ENCODE results near the gene TPRN.

The TPRN gene

GRCh38 chr9:137182836-137183235, 17.7 kb downstream of the TPRN start:
- TF ChIP-seq, protein P1, sequence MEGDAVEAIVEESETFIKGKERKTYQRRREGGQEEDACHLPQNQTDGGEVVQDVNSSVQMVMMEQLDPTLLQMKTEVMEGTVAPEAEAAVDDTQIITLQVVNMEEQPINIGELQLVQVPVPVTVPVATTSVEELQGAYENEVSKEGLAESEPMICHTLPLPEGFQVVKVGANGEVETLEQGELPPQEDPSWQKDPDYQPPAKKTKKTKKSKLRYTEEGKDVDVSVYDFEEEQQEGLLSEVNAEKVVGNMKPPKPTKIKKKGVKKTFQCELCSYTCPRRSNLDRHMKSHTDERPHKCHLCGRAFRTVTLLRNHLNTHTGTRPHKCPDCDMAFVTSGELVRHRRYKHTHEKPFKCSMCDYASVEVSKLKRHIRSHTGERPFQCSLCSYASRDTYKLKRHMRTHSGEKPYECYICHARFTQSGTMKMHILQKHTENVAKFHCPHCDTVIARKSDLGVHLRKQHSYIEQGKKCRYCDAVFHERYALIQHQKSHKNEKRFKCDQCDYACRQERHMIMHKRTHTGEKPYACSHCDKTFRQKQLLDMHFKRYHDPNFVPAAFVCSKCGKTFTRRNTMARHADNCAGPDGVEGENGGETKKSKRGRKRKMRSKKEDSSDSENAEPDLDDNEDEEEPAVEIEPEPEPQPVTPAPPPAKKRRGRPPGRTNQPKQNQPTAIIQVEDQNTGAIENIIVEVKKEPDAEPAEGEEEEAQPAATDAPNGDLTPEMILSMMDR (IDR thresholded peaks at IDR 0.05; ENCODE audit: insufficient read depth, low read length, missing control alignments): no peak
- ChIA-PET POLR2A (interaction anchor here (0.6 kb wide), 1 partner anchor 8 kb away, joined by 4 read pairs; no protein-coding TSS in a partner anchor), CTCF (no interaction called here)
- no peak overlapping the region for H3K4me3 ChIP-seq (ENCODE audit: low read depth, low read length)
- DNase-seq (ENCODE audit: low read depth, low spot score): no peak

DNA sequence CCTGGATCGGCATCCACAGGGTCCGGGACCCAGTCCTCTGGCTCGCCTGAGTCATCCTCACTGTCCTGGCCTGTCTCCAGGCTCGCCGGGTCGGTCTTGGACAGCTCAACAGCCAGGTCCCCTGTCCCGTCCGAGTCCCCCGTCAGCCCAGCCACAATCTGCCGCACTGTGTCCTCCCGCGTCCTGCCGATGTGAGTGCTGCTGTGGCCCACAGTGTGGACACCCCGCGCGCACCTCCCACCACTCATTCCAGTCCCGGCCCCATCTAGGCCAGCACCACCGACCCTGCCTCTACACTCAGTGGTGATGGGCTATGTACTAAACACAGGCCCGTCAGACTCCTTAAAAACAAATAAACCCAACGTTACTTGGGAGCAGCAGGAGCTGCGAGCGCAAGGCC, 18.9 kb downstream of the TPRN start:
- no peak for DNase-seq (ENCODE audit: low read depth, low spot score)
- CTCF ChIA-PET: no interaction called here
- no peak overlapping the region for H3K4me3 ChIP-seq (ENCODE audit: low read depth, low read length)
- POLR2A ChIA-PET: no interaction called here
- TF ChIP-seq, protein P1 (IDR thresholded peaks at IDR 0.05; ENCODE audit: insufficient read depth, low read length, missing control alignments): no peak

DNA sequence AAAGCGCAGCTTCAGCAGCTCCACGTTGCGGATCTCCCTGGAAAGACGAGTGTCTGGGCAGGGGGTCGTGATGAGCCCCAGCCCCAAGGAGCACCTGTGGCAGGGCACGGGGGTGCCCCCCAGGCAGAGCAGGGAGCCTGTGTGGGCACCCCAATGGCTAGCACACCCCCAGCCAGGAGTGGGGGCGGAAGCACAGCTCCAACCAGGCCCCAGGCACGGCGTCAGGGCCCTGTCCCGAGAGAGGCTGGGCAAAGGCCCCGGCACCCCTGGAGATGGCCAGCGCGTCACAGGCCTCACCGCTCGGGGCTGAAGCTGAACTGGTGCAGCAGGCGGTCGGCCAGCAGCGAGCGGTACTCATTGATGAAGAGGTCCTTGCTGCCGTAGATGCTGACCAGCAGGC, 20.1 kb downstream of the TPRN start:
- ChIA-PET POLR2A (interaction anchor here (0.8 kb wide), 1 partner anchor 20 kb away, joined by 3 read pairs; no protein-coding TSS in a partner anchor), CTCF (interaction anchor here (0.9 kb wide), 1 partner anchor 42 kb away, joined by 4 read pairs; the partner anchor contains the start of gene RNF208)
- TF ChIP-seq, protein P1 (IDR thresholded peaks at IDR 0.05; ENCODE audit: insufficient read depth, low read length, missing control alignments): no peak
- H3K4me3 ChIP-seq (ENCODE audit: low read depth, low read length): no peak overlapping the region
- no peak for DNase-seq (ENCODE audit: low read depth, low spot score)

GRCh38 chr9:137179761-137180160, 20.8 kb downstream of the TPRN start:
- DNase-seq (ENCODE audit: low read depth, low spot score): no peak
- CTCF ChIA-PET: interaction anchor here (0.9 to 2.1 kb wide), 2 partner anchors 10 to 25 kb away, joined by 3 to 7 read pairs; partner anchors contain the start of gene LRRC26

GRCh38 chr9:137178939-137179630, 21.5 kb downstream of the TPRN start:
- H3K4me3 ChIP-seq (ENCODE audit: low read depth, low read length): no peak overlapping the region
- ChIA-PET CTCF (interaction anchor here (0.9 to 2.1 kb wide), 3 partner anchors 10 to 58 kb away, joined by 3 to 7 read pairs (median 3); partner anchors contain the start of gene LRRC26), POLR2A (no interaction called here)
- TF ChIP-seq, protein P1 (IDR thresholded peaks at IDR 0.05; ENCODE audit: insufficient read depth, low read length, missing control alignments): no peak
- DNase-seq (ENCODE audit: low read depth, low spot score): no peak

More at GRCh38 chr9:137179761-137180160, 20.8 kb downstream of the TPRN start:
- H3K4me3 ChIP-seq (ENCODE audit: low read depth, low read length): no peak overlapping the region
- POLR2A ChIA-PET: no interaction called here
- TF ChIP-seq, protein P1 (IDR thresholded peaks at IDR 0.05; ENCODE audit: insufficient read depth, low read length, missing control alignments): no peak

- DNase-seq (ENCODE audit: low read depth, low spot score): no peak
- POLR2A ChIA-PET: no interaction called here
- TF ChIP-seq, protein P1 (IDR thresholded peaks at IDR 0.05; ENCODE audit: insufficient read depth, low read length, missing control alignments): no peak
- CTCF ChIA-PET: interaction anchor here (0.9 to 5.4 kb wide), 5 partner anchors 9 to 58 kb away, joined by 3 to 30 read pairs (median 6); partner anchors contain the start of genes ANAPC2, LRRC26 and SSNA1
- H3K4me3 ChIP-seq (ENCODE audit: low read depth, low read length): no peak overlapping the region
Measured at GRCh38 chr9:137178201-137178938, 22.2 kb downstream of the TPRN start.

Data from AG04449 (cell line).